ENCODE results near the gene TRIM44.

Gene TRIM44

DNA sequence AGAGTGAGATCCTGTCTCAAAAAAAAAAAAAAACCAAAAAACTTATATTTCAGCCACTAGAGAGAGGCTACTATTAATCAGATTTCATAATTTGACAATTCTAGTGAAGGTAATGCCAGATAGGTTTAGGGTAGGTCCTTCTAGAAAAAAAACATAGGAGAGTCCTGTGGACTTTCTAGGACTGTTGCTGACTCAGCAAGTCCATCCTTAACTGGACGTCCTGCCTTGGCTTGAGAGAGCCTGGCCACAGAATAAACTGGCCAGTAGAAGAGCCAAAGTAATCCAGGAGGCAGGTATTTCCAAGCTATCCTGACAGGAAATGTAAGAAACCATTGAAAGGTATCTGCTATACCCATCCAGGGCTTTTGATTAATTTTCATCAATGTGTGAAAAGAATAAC lies 64.6 kb downstream of the TRIM44 start:
- no peaks in the 10 kb centered on the region for H3K4me1 Mint-ChIP-seq (ENCODE audit: low read depth)
- peaks cover 13% of the 10 kb centered on the region for H3K9me3 Mint-ChIP-seq
- no peak overlapping the region for H3K27ac Mint-ChIP-seq
- DNase-seq (ENCODE audit: low spot score), result no peak
- H3K27me3 Mint-ChIP-seq (ENCODE audit: low read depth), result no peaks in the 10 kb centered on the region
- no peak overlapping the region for H3K4me3 Mint-ChIP-seq
- peaks cover 36% of the 10 kb centered on the region for H3K36me3 Mint-ChIP-seq (ENCODE audit: low read depth)

DNA sequence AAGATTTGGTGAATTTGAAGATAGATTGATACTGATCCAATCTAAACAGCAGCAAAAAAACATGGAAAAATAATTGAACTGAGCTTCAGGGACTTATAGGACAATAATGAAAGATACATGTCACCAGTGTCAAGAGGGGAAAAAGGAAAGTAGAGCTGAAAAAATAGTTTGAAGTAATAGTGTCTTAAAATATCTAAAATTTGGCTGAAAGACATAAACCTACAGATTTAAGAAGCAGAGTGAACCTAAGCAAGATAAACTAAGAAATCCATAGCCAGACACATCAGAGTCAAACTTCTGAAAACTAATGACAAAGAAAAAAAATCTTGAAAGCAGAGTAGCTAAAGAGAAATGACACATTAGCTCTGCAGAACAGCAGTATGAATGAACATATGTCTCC lies 67.7 kb downstream of the TRIM44 start:
- no peak for DNase-seq (ENCODE audit: low spot score)
- Mint-ChIP-seq H3K36me3 (ENCODE audit: low read depth) (peaks cover 44% of the 10 kb centered on the region), H3K9me3 (peaks cover 19% of the 10 kb centered on the region), H3K4me3 (no peak overlapping the region), H3K27ac (no peak overlapping the region), H3K27me3 (ENCODE audit: low read depth) (no peaks in the 10 kb centered on the region), H3K4me1 (ENCODE audit: low read depth) (peaks cover 1% of the 10 kb centered on the region)

DNA sequence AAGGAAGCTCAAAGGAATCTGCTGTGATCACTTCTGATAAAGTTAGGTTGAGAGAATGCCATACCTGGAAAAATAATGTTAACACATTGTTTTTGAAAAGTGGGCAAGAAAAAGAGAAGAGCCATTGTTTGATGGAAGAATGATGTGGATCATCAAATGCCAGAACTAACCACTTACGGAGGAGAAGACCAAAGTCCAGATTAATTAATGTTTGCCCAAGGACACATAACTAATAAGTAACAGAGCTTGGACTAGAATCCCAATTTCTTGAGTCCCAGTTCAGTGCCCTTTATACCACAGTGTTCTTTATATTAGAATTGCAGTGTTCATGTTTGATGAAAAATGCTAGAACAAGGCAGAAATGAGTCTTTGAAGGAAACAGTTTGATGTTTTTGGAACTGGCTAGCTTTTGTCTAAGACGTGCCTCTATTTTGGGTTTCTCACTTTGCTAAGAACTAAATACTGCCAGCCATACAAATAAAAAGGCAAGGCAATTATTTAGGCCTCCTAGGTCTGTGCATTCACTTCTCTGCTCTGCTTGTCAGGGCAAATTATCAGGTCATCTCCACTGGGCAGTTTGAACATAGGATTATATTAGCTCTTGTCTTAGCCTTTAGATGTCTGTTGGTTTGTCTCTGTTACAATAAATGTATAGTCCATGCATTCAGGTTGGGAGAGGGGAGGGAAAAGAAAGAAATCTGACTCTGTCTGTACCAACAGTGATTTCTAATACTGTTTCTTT lies 72.3 kb downstream of the TRIM44 start:
- DNase-seq (ENCODE audit: low spot score), result no peak
- H3K36me3 Mint-ChIP-seq (ENCODE audit: low read depth), result peaks cover 30% of the 10 kb centered on the region
- H3K27ac Mint-ChIP-seq, result no peak overlapping the region
- peaks cover 12% of the 10 kb centered on the region for H3K9me3 Mint-ChIP-seq
- H3K4me1 Mint-ChIP-seq (ENCODE audit: low read depth), result peaks cover 1% of the 10 kb centered on the region
- no peaks in the 10 kb centered on the region for H3K27me3 Mint-ChIP-seq (ENCODE audit: low read depth)
- no peak overlapping the region for H3K4me3 Mint-ChIP-seq

DNA sequence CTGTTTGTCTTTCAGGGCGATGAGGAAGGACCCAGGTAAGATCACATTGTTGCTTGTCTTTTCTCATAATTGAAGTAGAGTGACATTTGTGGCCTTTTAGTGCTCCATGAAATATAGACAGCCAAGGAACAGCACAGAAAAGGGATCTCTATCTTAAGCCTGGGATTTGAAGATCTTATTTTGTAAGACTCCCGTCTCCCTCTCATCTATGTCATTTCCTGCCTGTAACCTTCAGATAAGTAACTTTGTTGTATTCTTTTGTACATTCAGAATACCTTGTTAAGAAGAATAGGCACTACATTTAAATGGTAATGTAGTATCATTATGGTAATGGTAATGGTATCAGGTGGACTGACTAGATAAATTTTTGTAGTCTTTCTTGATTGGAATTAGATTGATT lies 72.8 kb downstream of the TRIM44 start:
- Mint-ChIP-seq H3K36me3 (ENCODE audit: low read depth) (peaks cover 25% of the 10 kb centered on the region), H3K9me3 (peaks cover 6% of the 10 kb centered on the region), H3K4me1 (ENCODE audit: low read depth) (peaks cover 3% of the 10 kb centered on the region), H3K4me3 (no peak overlapping the region), H3K27me3 (ENCODE audit: low read depth) (no peaks in the 10 kb centered on the region), H3K27ac (no peak overlapping the region)
- DNase-seq (ENCODE audit: low spot score), result no peak

DNA sequence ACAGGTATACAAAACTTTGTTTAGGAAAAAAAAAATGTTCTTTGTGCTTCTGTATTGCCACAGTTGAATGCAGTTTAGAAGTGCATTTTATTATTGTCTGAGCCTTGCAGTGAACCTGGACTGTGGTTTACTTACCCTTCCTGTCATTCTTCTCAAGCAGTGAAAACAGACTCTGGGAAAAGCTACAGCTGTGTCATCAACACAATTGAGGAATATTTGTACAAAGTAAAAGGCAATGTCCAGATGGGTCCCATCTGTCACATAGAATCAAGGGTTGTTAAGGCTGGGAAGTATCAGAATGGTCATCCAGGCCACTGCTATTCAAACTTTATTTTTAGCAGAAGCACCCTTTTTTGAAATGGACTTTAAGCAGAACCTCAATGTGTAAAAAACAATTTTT lies 73.3 kb downstream of the TRIM44 start:
- no peak for DNase-seq (ENCODE audit: low spot score)
- H3K36me3 Mint-ChIP-seq (ENCODE audit: low read depth), result peaks cover 24% of the 10 kb centered on the region
- peaks cover 6% of the 10 kb centered on the region for H3K9me3 Mint-ChIP-seq
- peaks cover 5% of the 10 kb centered on the region for H3K4me1 Mint-ChIP-seq (ENCODE audit: low read depth)
- no peak overlapping the region for H3K27ac Mint-ChIP-seq
- no peaks in the 10 kb centered on the region for H3K27me3 Mint-ChIP-seq (ENCODE audit: low read depth)
- H3K4me3 Mint-ChIP-seq, result no peak overlapping the region

DNA sequence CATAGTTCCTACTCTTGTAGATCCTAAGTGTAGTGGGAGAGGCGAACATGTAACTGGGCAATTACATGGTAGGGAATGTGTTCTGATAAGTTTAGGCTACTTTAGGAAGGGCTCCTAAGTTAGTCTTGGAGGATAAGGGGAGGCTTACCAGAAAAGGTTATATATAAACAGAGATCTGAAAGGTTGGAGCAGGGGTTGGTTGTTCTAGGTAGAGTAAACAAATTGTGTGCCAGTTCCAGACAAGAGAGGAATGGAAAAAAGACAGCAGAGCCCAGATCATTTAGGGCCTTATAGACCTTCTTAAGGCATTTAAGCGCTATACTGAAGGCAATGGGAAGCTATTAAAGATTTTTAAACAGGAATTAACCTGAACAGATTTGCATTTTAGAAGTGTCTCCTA lies 74.4 kb downstream of the TRIM44 start:
- H3K36me3 Mint-ChIP-seq (ENCODE audit: low read depth), result peaks cover 22% of the 10 kb centered on the region
- no peak overlapping the region for H3K4me3 Mint-ChIP-seq
- peaks cover 6% of the 10 kb centered on the region for H3K9me3 Mint-ChIP-seq
- H3K4me1 Mint-ChIP-seq (ENCODE audit: low read depth), result peaks cover 5% of the 10 kb centered on the region
- H3K27ac Mint-ChIP-seq, result no peak overlapping the region
- H3K27me3 Mint-ChIP-seq (ENCODE audit: low read depth), result no peaks in the 10 kb centered on the region
- DNase-seq (ENCODE audit: low spot score), result no peak

DNA sequence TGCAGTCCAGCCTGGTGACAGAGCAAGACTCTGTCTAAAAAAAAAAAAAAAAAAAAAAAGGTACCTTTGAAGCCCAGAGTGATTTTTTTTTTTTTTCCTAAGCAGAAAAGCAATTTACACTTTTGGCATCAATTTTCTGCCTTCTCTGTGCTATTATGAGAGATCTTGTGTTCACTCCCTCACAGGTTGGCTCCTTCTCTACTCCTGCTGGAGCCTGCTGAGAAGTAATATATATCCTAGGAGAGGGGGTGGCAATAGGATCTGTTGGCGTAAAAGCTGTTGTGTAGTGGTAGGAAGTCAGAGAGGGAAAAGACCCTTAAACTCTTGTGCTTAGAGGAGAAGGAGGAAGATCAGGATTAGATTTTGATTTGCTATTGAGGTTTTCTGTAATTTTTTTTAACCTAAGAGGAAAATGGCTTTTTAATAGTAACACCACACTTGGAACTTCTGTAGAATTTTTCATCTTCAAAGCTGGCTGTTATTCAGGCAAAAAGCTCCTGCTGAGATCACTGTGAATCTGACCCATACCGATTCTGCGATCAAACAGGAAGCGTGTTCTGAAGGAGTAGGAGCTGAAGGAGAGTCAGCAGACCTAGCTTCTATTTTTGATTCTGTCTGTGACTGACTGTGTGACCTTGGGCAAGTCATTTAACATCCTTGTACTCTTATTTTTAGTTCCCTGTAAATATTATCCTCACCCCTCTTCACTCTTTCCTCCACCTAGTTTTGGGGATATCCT lies 77.7 kb downstream of the TRIM44 start:
- Mint-ChIP-seq H3K27ac (no peak overlapping the region), H3K9me3 (no peaks in the 10 kb centered on the region), H3K27me3 (ENCODE audit: low read depth) (no peaks in the 10 kb centered on the region), H3K4me3 (no peak overlapping the region), H3K4me1 (ENCODE audit: low read depth) (peaks cover 4% of the 10 kb centered on the region), H3K36me3 (ENCODE audit: low read depth) (peaks cover 15% of the 10 kb centered on the region)
- DNase-seq (ENCODE audit: low spot score), result no peak

DNA sequence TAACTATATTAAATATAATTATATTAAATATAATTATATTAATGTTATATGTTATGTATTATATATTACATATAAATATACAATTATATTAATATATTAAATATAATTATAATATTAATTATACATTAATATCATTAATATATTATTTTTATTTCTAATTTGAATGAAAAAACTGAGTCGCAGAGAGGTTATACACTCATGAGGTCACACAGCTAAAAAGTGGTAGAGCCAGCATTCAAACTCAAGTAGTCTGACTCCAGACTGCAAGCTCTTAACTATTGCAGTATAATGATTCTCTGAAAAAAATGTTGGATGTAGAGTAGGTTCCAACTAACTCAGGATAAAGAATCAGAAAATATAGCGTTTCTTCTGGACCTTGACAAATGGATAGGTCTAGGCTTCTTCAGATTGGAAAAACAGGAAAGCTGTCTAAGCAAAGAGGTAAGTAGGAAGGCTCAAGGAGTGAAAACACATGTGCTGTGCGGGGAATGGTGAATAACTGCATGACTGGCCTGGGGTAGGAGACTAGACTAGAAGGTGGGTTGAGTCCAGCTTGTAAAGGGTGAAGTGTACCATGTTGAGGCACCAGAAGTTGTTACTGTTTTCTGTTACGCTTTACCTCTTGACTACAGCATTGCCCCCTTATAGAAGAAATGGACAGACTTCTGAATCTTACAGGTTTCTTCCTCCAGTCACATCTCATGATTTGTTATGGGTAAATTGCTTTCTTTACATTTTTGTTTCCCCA lies 80.3 kb downstream of the TRIM44 start:
- no peak for DNase-seq (ENCODE audit: low spot score)
- Mint-ChIP-seq H3K27me3 (ENCODE audit: low read depth) (no peaks in the 10 kb centered on the region), H3K9me3 (no peaks in the 10 kb centered on the region), H3K27ac (no peak overlapping the region), H3K36me3 (ENCODE audit: low read depth) (peaks cover 1% of the 10 kb centered on the region), H3K4me1 (ENCODE audit: low read depth) (peaks cover 4% of the 10 kb centered on the region), H3K4me3 (no peak overlapping the region)

DNA sequence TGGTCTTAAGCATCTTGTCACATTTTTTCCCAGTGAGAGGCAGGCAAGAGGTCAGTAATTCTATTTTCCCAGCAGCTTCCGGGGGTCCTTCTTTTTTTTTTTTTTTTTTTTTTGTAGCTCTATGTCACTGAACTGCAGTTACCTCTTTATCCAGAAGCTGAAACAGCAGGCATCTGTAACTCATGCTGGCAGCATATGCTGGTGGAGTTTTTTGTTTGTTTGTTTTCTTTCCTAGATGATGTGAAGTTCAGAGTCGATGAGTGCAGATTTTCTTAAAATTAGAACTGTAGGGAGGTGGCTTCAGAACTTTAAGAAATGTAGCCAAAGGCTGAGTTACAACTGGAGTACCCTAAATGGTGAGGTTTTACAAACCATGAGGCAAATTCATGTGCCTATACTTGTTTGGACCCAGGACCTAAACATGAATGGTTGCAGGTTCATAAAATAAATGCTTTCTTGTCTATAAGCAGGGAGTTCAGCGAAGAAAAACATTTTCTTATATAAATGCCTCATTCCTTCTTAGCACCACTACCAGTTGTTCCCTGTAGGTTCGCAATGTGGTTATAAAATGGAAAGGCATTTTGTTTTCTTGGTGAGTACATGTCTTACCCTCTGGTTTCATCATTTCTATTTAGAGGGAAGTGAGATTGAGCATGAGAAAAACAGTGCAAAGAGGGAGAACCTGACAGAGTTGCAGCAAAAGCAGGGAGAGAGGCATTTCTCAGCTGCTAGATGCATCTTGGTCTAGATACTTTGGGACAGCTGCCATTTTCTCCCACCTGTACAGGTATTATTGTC lies 84.0 kb downstream of the TRIM44 start:
- H3K9me3 Mint-ChIP-seq, result no peaks in the 10 kb centered on the region
- H3K27ac Mint-ChIP-seq, result no peak overlapping the region
- no peak overlapping the region for H3K4me3 Mint-ChIP-seq
- H3K36me3 Mint-ChIP-seq (ENCODE audit: low read depth), result no peaks in the 10 kb centered on the region
- no peaks in the 10 kb centered on the region for H3K4me1 Mint-ChIP-seq (ENCODE audit: low read depth)
- no peak for DNase-seq (ENCODE audit: low spot score)
- no peaks in the 10 kb centered on the region for H3K27me3 Mint-ChIP-seq (ENCODE audit: low read depth)

DNA sequence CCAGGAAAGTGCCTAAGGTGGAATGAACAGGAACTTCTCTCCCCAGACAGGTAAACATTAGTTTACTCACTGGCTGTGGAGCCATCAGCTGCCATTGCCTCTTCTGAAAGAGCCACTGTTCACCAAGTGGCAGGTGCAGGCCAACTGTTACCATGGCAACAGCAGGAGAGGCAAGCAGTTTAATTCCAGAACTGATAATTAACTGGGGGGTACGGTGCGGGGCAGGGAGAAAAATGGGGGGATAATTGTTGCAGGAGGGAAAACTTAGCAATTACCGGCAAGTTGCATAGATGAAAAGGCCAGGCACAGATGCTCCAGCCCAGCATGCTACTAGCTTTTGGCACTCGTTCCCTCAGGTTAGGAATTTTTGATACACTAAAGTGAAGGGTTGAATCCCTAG lies 85.1 kb downstream of the TRIM44 start:
- DNase-seq (ENCODE audit: low spot score), result no peak
- Mint-ChIP-seq H3K27me3 (ENCODE audit: low read depth) (no peaks in the 10 kb centered on the region), H3K9me3 (no peaks in the 10 kb centered on the region), H3K4me1 (ENCODE audit: low read depth) (no peaks in the 10 kb centered on the region), H3K36me3 (ENCODE audit: low read depth) (no peaks in the 10 kb centered on the region), H3K4me3 (no peak overlapping the region), H3K27ac (no peak overlapping the region)

DNA sequence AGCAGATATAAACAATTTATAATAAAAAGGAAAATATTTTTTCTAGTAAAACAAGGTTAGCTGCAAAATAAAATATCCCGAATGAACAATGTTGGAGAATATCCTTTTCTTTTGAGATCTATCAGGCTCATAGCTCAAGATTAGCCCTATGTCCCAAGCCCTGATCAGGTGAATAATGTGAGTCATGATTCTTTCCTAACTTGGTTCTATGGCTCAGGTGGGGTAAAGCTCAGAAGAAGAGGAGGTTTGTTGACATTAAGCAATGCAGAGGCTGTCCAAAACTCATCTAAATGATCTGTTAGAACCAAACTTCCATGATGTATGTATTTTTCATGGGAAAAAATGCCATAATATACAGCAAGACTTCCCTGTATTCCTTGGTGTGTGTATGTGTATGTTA lies 86.1 kb downstream of the TRIM44 start:
- Mint-ChIP-seq H3K27ac (no peak overlapping the region), H3K27me3 (ENCODE audit: low read depth) (no peaks in the 10 kb centered on the region), H3K4me3 (no peak overlapping the region), H3K36me3 (ENCODE audit: low read depth) (no peaks in the 10 kb centered on the region), H3K9me3 (no peaks in the 10 kb centered on the region), H3K4me1 (ENCODE audit: low read depth) (no peaks in the 10 kb centered on the region)
- DNase-seq (ENCODE audit: low spot score), result no peak

DNA sequence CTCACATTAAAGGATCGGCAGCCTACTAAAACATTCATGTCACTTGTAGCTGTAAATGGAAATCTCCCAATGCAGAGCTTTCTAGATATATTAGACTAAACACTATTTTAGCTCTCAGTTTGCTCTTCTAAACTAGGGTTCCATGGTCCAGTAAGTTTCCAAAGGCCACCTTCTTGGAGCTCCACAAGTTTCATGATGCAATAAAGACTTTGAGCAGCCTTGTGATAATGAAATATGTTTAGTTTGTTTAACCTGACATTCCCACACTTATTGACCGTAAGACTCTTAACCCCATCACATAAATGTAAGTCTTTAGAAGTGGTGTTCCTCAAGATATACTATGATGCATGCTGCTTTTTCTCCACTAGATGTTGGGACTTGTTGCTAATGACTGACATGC lies 87.7 kb downstream of the TRIM44 start:
- Mint-ChIP-seq H3K36me3 (ENCODE audit: low read depth) (no peaks in the 10 kb centered on the region), H3K4me1 (ENCODE audit: low read depth) (no peaks in the 10 kb centered on the region), H3K27me3 (ENCODE audit: low read depth) (no peaks in the 10 kb centered on the region), H3K27ac (no peak overlapping the region), H3K9me3 (no peaks in the 10 kb centered on the region), H3K4me3 (no peak overlapping the region)
- DNase-seq (ENCODE audit: low spot score), result no peak

DNA sequence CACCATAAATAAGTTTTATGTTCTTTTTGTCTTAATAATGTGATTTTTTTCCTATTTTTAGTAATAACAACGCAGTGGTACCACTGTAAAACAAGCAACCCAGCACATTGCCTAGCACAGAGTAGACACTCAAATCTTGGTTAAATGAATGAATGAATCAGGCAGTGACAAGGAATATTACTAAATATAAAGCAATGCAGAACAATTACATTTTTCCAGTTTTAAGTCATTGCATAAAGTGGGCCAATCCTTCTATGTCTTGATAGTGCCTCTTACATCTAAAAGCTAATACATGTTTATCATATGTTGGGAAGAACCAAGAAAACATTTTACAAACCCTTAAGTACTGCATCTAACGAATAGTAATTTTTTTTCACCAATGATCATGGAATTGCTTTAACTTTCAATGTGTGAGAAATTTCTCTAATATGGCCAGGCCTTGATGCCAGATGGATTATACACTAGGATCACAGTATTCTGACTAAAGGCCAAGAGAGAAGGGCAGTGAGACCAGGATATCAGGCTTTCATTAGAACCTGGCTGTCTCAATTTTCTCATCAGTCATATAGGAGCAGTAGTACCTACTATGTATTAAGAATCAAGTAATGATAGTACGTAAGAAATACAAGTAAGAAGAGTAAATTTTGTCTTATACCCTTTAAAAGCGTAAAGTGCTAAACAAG lies 88.5 kb downstream of the TRIM44 start:
- DNase-seq (ENCODE audit: low spot score), result no peak
- no peaks in the 10 kb centered on the region for H3K4me1 Mint-ChIP-seq (ENCODE audit: low read depth)
- no peaks in the 10 kb centered on the region for H3K27me3 Mint-ChIP-seq (ENCODE audit: low read depth)
- no peaks in the 10 kb centered on the region for H3K9me3 Mint-ChIP-seq
- no peak overlapping the region for H3K27ac Mint-ChIP-seq
- no peaks in the 10 kb centered on the region for H3K36me3 Mint-ChIP-seq (ENCODE audit: low read depth)
- no peak overlapping the region for H3K4me3 Mint-ChIP-seq

Measured in T-helper 2 cell treated with Interferon-gamma antibody and Interleukin-4, amounts not matched to agents 5 μg/mL and 100 μg/mL, for 36 hours (primary cell).